ENCODE measurements around the gene FANCI.

FANCI gene

DNA sequence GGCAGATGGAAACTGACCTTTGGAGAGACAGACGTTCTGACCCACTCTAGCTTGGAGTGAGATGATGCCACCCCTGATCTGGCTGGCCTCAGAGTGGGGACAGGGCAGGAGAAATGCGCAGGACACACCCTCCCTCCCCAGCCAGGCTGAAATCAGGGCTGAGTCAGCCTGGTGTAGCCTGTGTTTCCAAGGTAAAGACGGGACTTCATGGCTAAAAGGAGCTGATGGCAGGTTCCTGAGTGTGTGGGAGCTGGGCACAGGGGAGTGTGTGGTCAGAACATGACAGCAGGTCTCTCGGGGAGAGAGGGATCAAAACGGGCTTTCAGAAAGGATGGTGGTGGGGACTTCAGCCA, 105.4 kb downstream of the FANCI start:
- Histone ChIP-seq H3K4me3 (ENCODE audit: low read length) (no peak overlapping the region), H3K27me3 (ENCODE audit: low read depth, low read length) (no peaks in the 10 kb centered on the region), H3K4me1 (ENCODE audit: low read length) (peaks cover 8% of the 10 kb centered on the region), H4K20me1 (ENCODE audit: insufficient read depth, low read length) (no peaks in the 10 kb centered on the region), H3K36me3 (replicated peaks; ENCODE audit: low read depth, low read length) (no peaks in the 10 kb centered on the region), H3K9ac (ENCODE audit: low read length) (no peak overlapping the region), H3K27ac (ENCODE audit: low read length) (no peak overlapping the region), H3K4me2 (ENCODE audit: low read length) (peak overlapping the region; percentile 6), H2AFZ (ENCODE audit: low read depth, low read length) (0 out of 2 replicates have a peak overlapping the region, but pooled peaks have one; percentile 42), H3K79me2 (ENCODE audit: low read length) (no peaks in the 10 kb centered on the region), H3K9me3 (ENCODE audit: insufficient read depth, low read length) (no peaks in the 10 kb centered on the region)
- TF ChIP-seq, protein P1, sequence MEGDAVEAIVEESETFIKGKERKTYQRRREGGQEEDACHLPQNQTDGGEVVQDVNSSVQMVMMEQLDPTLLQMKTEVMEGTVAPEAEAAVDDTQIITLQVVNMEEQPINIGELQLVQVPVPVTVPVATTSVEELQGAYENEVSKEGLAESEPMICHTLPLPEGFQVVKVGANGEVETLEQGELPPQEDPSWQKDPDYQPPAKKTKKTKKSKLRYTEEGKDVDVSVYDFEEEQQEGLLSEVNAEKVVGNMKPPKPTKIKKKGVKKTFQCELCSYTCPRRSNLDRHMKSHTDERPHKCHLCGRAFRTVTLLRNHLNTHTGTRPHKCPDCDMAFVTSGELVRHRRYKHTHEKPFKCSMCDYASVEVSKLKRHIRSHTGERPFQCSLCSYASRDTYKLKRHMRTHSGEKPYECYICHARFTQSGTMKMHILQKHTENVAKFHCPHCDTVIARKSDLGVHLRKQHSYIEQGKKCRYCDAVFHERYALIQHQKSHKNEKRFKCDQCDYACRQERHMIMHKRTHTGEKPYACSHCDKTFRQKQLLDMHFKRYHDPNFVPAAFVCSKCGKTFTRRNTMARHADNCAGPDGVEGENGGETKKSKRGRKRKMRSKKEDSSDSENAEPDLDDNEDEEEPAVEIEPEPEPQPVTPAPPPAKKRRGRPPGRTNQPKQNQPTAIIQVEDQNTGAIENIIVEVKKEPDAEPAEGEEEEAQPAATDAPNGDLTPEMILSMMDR (IDR thresholded peaks at IDR 0.05; ENCODE audit: low read depth, low read length), result no peak
- TF ChIP-seq EZH2phosphoT487 (IDR thresholded peaks at IDR 0.05; ENCODE audit: low read depth), result no peak

DNA sequence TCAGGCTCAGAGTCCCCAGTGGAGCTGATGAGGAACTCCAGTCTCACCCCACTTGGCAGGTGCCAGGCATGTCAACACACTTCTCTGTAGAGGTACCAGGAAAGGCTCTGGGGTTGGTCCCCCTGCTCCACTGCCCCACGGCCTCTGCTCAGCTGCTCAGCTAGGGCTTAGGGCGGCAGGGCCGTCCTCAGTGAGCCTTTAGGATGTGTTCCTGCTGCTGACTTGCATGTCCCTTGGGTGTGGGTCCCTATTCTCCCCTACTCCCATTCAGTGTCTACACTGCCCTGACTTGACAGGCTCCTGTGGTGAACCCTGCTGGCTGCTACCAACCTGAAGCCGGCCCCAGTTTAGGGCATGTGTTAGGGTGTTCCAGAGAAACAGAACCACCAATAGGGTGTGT, 108.7 kb downstream of the FANCI start:
- Histone ChIP-seq H3K9me3 (ENCODE audit: insufficient read depth, low read length) (no peaks in the 10 kb centered on the region), H3K27ac (ENCODE audit: low read length) (no peak overlapping the region), H3K9ac (ENCODE audit: low read length) (no peak overlapping the region), H2AFZ (ENCODE audit: low read depth, low read length) (no peak overlapping the region), H4K20me1 (ENCODE audit: insufficient read depth, low read length) (no peaks in the 10 kb centered on the region), H3K79me2 (ENCODE audit: low read length) (no peaks in the 10 kb centered on the region), H3K36me3 (replicated peaks; ENCODE audit: low read depth, low read length) (no peaks in the 10 kb centered on the region), H3K4me1 (ENCODE audit: low read length) (peaks cover 20% of the 10 kb centered on the region), H3K27me3 (ENCODE audit: low read depth, low read length) (peaks cover 23% of the 10 kb centered on the region), H3K4me3 (ENCODE audit: low read length) (no peak overlapping the region), H3K4me2 (ENCODE audit: low read length) (no peak overlapping the region)
- TF ChIP-seq, protein P1 (IDR thresholded peaks at IDR 0.05; ENCODE audit: low read depth, low read length), result no peak
- no peak for TF ChIP-seq EZH2phosphoT487 (IDR thresholded peaks at IDR 0.05; ENCODE audit: low read depth)

DNA sequence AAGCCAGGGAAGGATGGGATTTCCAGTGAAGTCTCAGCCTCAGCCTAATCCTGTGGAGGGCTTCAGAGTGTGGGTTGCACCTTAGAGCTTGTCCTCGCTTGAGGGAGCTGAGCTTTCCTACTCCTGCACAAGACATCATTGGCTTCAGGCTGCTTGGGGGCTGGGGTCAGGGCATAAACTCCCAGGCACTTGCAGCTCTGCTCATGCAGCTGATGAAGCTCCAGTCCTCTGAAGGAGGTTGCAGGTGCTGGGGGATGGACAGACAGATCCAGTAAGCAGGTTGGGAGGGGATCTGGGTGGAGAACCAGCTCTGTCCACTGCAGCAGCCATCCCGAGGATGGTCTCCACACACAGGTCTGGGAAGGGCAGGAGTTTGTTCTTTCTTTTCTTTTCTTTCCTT, 110.2 kb downstream of the FANCI start:
- no peak overlapping the region for H3K4me2 ChIP-seq (ENCODE audit: low read length)
- no peak for TF ChIP-seq EZH2phosphoT487 (IDR thresholded peaks at IDR 0.05; ENCODE audit: low read depth)
- TF ChIP-seq, protein P1 (IDR thresholded peaks at IDR 0.05; ENCODE audit: low read depth, low read length), result no peak
- H4K20me1 ChIP-seq (ENCODE audit: insufficient read depth, low read length), result no peaks in the 10 kb centered on the region
- peaks cover 21% of the 10 kb centered on the region for H3K4me1 ChIP-seq (ENCODE audit: low read length)
- H3K36me3 ChIP-seq (replicated peaks; ENCODE audit: low read depth, low read length), result no peaks in the 10 kb centered on the region
- H3K4me3 ChIP-seq (ENCODE audit: low read length), result no peak overlapping the region
- H3K79me2 ChIP-seq (ENCODE audit: low read length), result no peaks in the 10 kb centered on the region
- no peak overlapping the region for H2AFZ ChIP-seq (ENCODE audit: low read depth, low read length)
- peaks cover 32% of the 10 kb centered on the region for H3K27me3 ChIP-seq (ENCODE audit: low read depth, low read length)
- H3K27ac ChIP-seq (ENCODE audit: low read length), result no peak overlapping the region
- no peaks in the 10 kb centered on the region for H3K9me3 ChIP-seq (ENCODE audit: insufficient read depth, low read length)
- H3K9ac ChIP-seq (ENCODE audit: low read length), result no peak overlapping the region

DNA sequence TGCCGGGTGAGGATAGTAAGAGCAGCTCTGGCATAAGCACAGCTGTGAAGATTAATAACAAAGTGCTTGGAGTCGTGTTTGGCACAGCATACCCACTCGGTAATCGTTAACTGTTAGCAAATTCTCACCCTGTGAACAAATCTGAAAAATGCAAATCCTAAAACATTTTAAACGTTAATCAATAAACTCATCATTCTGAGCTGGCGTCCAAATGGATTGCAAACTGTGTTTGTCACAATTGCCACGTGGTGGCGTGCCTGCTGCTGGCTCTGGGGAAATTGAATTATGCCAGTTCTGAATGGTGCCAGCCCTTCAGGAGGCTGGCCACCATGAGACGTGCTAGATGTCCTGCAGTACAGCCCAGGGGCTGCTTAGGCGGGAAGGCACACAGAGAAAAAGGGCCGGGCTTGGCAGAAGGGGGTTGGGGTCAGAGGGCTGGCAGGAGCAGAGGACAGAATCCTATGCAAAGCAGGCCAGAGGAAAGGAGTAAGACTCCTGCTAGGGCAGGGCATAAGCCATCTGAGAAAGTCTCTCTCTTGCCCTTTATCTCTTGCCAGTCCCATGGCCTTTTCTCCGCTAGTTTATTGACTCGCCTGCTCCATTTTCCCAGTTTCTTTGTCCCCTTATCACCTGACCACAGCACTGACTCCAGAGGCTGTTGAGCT, 113.0 kb downstream of the FANCI start:
- Histone ChIP-seq H3K9ac (ENCODE audit: low read length) (0 out of 2 replicates have a peak overlapping the region, but pooled peaks have one; percentile 22), H3K79me2 (ENCODE audit: low read length) (no peaks in the 10 kb centered on the region), H4K20me1 (ENCODE audit: insufficient read depth, low read length) (no peaks in the 10 kb centered on the region), H3K4me3 (ENCODE audit: low read length) (peak overlapping the region; percentile 65), H3K36me3 (replicated peaks; ENCODE audit: low read depth, low read length) (no peaks in the 10 kb centered on the region), H3K27me3 (ENCODE audit: low read depth, low read length) (peaks cover 32% of the 10 kb centered on the region), H3K27ac (ENCODE audit: low read length) (no peak overlapping the region), H3K9me3 (ENCODE audit: insufficient read depth, low read length) (no peaks in the 10 kb centered on the region), H3K4me2 (ENCODE audit: low read length) (peak overlapping the region; percentile 83), H3K4me1 (ENCODE audit: low read length) (peaks cover 23% of the 10 kb centered on the region), H2AFZ (ENCODE audit: low read depth, low read length) (peak overlapping the region; percentile 79)
- TF ChIP-seq, protein P1 (IDR thresholded peaks at IDR 0.05; ENCODE audit: low read depth, low read length), result peak; percentile 90
- TF ChIP-seq EZH2phosphoT487 (IDR thresholded peaks at IDR 0.05; ENCODE audit: low read depth), result no peak

Measured in OCI-LY3 (cell line).